HG02852 (cell line): Measurements from ENCODE around the gene MRFAP1L1.
"Not testable (repeated sequence)": the region's sequence is repeated elsewhere in the genome, so short reads cannot be mapped to it uniquely, and the experiment has no call there.

ENCODE experiments used
- ATAC-seq: cut with Tn5 transposase; IDR thresholded peaks from one replicate; pipeline ENCODE4 v1.9.1; 2021; ENCODE audit warnings: mild to moderate bottlenecking, moderate library complexity; ENCODE audit not compliant: unreplicated experiment

The MRFAP1L1 gene

GRCh38 chr4:6692379-6692778 lies 17.3 kb downstream of the MRFAP1L1 start:
- no peak for ATAC-seq

DNA sequence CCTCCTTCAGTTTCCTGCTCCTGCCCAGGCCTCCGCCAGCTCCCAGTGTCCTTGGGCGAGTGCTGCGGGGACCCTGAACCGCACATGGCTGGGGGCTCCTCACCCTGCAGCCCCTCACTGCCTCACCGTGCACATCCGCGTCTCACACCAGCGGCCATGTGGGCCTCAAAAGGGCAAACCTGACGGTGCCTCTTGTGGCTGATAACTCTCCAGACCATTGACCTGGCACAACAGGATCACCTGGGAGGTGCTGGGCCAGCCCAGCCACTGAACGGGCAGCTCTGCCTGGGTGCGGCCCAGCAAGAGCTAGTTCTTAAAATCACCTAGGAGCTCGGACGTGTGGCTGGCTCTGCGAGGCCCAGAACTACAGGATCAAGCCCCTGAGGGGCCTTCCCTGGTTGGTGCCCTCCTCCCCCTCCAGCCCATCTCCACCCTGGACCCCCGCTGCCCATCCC lies 20.1 kb downstream of the MRFAP1L1 start:
- ATAC-seq: no peak

- ATAC-seq: peak; percentile 95
Measured at GRCh38 chr4:6688879-6689505, 20.7 kb downstream of the MRFAP1L1 start.

- no peak for ATAC-seq
Measured at GRCh38 chr4:6687947-6688878, 21.5 kb downstream of the MRFAP1L1 start.

GRCh38 chr4:6686104-6686787 lies 23.4 kb downstream of the MRFAP1L1 start:
- no peak for ATAC-seq

- no peak for ATAC-seq
Measured at GRCh38 chr4:6684656-6685055, 25.0 kb downstream of the MRFAP1L1 start.

DNA sequence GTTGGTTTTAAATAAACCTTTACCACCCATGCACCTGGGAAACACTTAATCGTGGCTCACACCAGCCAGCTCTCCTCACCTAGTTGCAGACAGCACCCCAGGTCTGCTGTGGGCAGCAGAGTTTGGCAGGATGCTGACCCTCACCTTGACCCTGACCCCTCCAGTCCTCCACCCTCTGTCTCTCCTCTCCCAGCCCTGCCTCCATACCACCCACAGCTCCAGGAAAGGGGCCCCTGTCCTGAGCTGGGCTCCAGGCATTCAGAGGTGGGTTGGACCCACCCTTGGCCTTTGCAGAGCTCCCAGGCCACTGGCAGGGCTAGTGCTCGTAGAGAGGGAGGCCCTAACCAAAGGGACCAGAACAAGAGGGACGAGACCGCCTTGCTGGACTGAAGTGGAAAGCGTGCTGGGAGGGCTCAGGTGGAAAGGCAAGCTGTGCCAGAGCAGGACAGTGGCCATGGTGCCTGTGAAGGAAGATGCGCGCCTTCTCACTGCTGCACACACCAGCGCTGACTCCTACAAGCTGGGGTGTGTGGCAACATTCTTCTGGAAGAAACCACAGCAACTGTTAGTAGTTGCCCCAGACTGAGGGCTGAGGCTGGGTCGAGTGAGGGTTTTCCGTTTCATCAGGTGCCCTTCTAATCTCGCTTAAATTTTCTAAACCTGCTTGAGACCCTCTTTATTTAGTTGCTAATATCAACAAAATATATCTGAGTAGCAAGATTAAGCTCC lies 26.6 kb downstream of the MRFAP1L1 start:
- no peak for ATAC-seq

GRCh38 chr4:6681191-6681590 lies 28.5 kb downstream of the MRFAP1L1 start:
- ATAC-seq: no peak

DNA sequence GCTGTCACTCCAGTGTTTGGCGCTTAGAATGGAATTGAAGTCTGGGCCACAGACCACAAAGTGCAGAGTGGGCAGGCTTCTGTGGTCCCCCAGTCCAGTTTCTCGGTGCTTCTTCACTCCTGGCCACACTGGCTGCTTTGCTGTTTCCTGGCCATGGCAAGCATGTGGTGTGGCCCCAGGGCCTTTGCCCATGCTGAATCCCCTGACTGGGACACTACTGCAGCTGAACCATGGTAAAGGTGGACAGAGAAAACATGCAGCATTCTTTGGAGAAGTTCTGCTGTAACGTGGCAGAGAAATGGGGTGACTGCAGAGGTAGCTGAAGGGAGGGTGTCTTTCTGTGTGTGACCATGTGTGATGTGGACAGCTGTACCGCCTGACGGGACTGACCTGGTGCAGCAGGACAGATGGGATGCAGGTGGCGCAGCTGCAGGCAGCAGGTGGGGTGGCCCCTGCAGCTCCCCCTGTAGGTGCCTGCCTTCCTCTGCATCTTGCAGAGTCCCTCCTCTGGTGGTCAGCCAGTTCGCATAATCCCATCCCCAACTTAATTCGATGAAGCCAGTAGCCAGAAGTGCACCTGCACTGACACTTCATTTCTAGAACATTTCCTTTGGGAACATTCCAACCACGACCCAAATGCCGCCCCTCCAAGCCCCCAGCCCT lies 29.2 kb downstream of the MRFAP1L1 start:
- no peak for ATAC-seq

- no peak for ATAC-seq
Measured at GRCh38 chr4:6676722-6677558, 32.7 kb downstream of the MRFAP1L1 start.

- ATAC-seq: peak; percentile 51
Measured at GRCh38 chr4:6674500-6675149, 35.0 kb downstream of the MRFAP1L1 start.

DNA sequence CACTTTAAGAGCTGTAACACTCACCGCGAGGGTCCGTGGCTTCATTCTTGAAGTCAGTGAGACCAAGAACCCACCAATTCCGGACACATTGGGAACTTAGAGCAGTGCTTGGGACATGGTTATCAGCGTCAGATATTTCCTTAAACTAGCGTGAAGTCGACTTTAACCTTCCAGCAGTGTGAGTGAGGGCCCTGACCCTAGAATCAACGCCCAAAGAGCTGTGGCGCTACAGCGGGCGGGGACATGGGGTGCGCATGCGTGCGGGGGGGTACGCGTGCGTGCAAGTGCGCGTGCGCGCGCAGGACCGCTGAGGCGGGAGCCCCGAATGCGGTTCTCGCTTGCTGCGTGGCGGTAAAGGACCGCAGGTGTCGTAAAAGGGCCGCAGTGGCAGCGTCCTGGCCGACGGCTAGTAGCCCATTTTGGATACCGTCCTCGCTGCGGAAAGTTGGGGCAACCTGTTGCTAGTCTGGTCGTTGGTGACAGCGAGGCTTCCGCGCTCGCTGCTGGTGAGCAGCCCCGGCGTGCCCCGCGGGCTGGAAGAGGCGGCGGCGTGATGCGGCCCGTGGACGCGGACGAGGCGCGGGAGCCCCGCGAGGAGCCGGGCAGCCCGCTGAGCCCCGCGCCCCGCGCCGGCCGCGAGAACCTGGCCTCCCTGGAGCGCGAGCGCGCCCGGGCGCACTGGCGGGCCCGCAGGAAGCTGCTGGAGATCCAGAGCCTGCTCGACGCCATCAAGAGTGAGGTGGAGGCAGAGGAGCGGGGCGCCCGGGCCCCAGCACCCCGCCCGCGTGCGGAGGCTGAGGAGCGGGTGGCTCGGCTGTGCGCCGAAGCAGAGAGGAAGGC lies 35.8 kb downstream of the MRFAP1L1 start:
- ATAC-seq: peak; percentile 73

- ATAC-seq: not testable (repeated sequence)
Measured at GRCh38 chr4:6673191-6673659, 36.4 kb downstream of the MRFAP1L1 start.

GRCh38 chr4:6672541-6673190 lies 37.0 kb downstream of the MRFAP1L1 start:
- ATAC-seq: not testable (repeated sequence)

- no peak for ATAC-seq
Measured at GRCh38 chr4:6672131-6672530, 37.5 kb downstream of the MRFAP1L1 start.

GRCh38 chr4:6671648-6672047 lies 38.0 kb downstream of the MRFAP1L1 start:
- no peak for ATAC-seq

- no peak for ATAC-seq
Measured at GRCh38 chr4:6668391-6668790, 41.3 kb downstream of the MRFAP1L1 start.
